ENCODE measurements around the gene MACROD2.

MACROD2 gene

DNA sequence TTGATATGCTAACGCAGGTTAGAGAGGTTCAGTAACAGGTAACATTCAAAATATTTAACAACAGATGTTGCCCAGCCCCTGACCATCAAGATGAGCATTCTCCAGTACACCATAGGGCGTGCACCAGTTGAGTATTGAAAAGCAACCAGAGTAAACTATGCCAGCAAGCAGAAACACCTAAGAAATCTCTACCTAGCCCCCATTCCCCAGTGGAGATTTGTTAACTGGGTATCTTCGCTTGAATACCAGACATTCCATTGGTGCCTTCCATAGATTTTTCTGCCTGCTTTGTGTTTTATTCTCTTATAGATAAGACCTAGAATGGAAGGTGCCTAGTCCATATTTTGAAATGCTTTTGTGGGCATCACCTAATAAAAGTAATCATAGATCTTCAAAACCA, 1954.1 kb downstream of the MACROD2 start:
- H3K27ac ChIP-seq: no peak overlapping the region
- TF ChIP-seq, protein P1, sequence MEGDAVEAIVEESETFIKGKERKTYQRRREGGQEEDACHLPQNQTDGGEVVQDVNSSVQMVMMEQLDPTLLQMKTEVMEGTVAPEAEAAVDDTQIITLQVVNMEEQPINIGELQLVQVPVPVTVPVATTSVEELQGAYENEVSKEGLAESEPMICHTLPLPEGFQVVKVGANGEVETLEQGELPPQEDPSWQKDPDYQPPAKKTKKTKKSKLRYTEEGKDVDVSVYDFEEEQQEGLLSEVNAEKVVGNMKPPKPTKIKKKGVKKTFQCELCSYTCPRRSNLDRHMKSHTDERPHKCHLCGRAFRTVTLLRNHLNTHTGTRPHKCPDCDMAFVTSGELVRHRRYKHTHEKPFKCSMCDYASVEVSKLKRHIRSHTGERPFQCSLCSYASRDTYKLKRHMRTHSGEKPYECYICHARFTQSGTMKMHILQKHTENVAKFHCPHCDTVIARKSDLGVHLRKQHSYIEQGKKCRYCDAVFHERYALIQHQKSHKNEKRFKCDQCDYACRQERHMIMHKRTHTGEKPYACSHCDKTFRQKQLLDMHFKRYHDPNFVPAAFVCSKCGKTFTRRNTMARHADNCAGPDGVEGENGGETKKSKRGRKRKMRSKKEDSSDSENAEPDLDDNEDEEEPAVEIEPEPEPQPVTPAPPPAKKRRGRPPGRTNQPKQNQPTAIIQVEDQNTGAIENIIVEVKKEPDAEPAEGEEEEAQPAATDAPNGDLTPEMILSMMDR (IDR thresholded peaks at IDR 0.05): no peak
- TF ChIP-seq ZFX (IDR thresholded peaks at IDR 0.05; ENCODE audit: borderline replicate concordance): no peak

DNA sequence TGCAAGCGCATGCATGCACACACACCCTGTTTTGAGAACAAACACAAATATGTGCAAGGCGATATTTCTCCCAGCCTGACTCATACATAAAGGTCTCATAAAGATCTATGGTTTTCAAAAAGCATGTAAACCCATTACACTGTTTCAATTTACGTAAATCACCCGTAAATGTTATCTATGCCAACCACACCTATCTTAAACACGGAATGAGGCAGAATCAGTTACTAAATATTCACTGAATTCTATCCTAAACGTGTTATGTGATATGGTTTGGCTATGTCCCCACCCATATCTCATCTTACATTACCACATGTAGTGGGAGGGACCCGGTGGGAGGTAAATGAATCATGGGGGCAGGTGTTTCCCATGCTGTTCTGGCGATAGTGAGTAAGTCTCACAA, 1956.3 kb downstream of the MACROD2 start:
- no peak overlapping the region for H3K27ac ChIP-seq
- TF ChIP-seq, protein P1 (IDR thresholded peaks at IDR 0.05): no peak
- no peak for TF ChIP-seq ZFX (IDR thresholded peaks at IDR 0.05; ENCODE audit: borderline replicate concordance)

GRCh38 chr20:15958142-15958541, 1962.8 kb downstream of the MACROD2 start:
- H3K27ac ChIP-seq: no peak overlapping the region
- no peak for TF ChIP-seq ZFX (IDR thresholded peaks at IDR 0.05; ENCODE audit: borderline replicate concordance)
- TF ChIP-seq, protein P1 (IDR thresholded peaks at IDR 0.05): no peak

DNA sequence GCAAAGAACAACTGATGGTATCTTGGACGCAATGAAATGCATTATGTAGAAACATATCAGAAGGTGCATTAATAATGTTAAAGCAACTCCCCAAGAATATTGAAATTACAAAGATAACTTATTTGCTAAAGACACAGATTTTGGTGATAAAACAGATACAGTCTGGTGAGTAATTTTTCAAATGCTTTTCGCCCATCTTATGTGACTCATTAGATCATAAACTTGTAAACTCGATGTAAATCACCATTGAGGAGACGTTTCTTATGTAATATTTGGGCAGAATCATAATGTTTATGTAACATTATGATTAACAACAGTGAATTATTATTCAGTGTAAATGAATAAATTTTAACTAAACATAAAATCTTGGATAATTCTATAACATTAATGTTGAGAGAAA, 1969.8 kb downstream of the MACROD2 start:
- no peak overlapping the region for H3K27ac ChIP-seq
- TF ChIP-seq ZFX (IDR thresholded peaks at IDR 0.05; ENCODE audit: borderline replicate concordance): no peak
- TF ChIP-seq, protein P1 (IDR thresholded peaks at IDR 0.05): no peak

- H3K27ac ChIP-seq: no peak overlapping the region
- TF ChIP-seq, protein P1 (IDR thresholded peaks at IDR 0.05): no peak
- no peak for TF ChIP-seq ZFX (IDR thresholded peaks at IDR 0.05; ENCODE audit: borderline replicate concordance)
Measured at GRCh38 chr20:15967334-15967733, 1972.0 kb downstream of the MACROD2 start.

- TF ChIP-seq, protein P1 (IDR thresholded peaks at IDR 0.05): no peak
- TF ChIP-seq ZFX (IDR thresholded peaks at IDR 0.05; ENCODE audit: borderline replicate concordance): no peak
- H3K27ac ChIP-seq: no peak overlapping the region
Measured at GRCh38 chr20:15976047-15976736, 1980.9 kb downstream of the MACROD2 start.

- H3K27ac ChIP-seq: no peak overlapping the region
- no peak for TF ChIP-seq ZFX (IDR thresholded peaks at IDR 0.05; ENCODE audit: borderline replicate concordance)
- TF ChIP-seq, protein P1 (IDR thresholded peaks at IDR 0.05): no peak
Measured at GRCh38 chr20:15977026-15977425, 1981.7 kb downstream of the MACROD2 start.
